Brain microvascular endothelial cell (primary cell): ENCODE measurements around the gene ASPHD1.

Source experiments
- DNase-seq: peaks from one replicate; pipeline ENCODE4 v3.0.0-alpha.2; 2020
- H3K27ac ChIP-seq: fragments of 250-450 bp; sonication (Bioruptor Pico); 2 replicates; pipeline ENCODE4 v1.5.1; 2020; ENCODE audit warnings: mild to moderate bottlenecking, moderate library complexity
- H3K27me3 ChIP-seq: fragments of 250-450 bp; sonication (Bioruptor Pico); replicated peaks from 2 replicates; pipeline ENCODE4 v1.5.1; 2020; ENCODE audit warnings: mild to moderate bottlenecking
- H3K36me3 ChIP-seq: fragments of 250-450 bp; sonication (Bioruptor Pico); replicated peaks from 2 replicates; pipeline ENCODE4 v1.5.1; 2020; ENCODE audit warnings: mild to moderate bottlenecking
- H3K4me3 ChIP-seq: 2 replicates; pipeline ENCODE4 v1.5.1; 2011; ENCODE audit warnings: low read depth, mild to moderate bottlenecking, control low read depth, low read length, moderate library complexity
- in situ Hi-C: cut with HindIII; loops from 2 replicates; pipeline ENCODE4 v1.10.0; 2017; ENCODE audit warnings: low sequenced_read_pairs, low pct_ligation_motif_present
- TF ChIP-seq, protein P1 (sequence below): IDR thresholded peaks from 2 replicates; pipeline ENCODE4 v1.5.1; 2011; ENCODE audit warnings: low read depth, mild to moderate bottlenecking, moderate library complexity, low read length, control low read depth, inconsistent platforms; ENCODE audit errors: missing control alignments

The ASPHD1 gene, protein sequence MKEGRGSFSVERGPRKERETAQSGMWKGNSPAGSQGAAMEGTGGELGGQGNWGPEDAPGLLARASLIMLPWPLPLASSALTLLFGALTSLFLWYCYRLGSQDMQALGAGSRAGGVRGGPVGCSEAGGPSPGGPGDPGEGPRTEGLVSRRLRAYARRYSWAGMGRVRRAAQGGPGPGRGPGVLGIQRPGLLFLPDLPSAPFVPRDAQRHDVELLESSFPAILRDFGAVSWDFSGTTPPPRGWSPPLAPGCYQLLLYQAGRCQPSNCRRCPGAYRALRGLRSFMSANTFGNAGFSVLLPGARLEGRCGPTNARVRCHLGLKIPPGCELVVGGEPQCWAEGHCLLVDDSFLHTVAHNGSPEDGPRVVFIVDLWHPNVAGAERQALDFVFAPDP

DNA sequence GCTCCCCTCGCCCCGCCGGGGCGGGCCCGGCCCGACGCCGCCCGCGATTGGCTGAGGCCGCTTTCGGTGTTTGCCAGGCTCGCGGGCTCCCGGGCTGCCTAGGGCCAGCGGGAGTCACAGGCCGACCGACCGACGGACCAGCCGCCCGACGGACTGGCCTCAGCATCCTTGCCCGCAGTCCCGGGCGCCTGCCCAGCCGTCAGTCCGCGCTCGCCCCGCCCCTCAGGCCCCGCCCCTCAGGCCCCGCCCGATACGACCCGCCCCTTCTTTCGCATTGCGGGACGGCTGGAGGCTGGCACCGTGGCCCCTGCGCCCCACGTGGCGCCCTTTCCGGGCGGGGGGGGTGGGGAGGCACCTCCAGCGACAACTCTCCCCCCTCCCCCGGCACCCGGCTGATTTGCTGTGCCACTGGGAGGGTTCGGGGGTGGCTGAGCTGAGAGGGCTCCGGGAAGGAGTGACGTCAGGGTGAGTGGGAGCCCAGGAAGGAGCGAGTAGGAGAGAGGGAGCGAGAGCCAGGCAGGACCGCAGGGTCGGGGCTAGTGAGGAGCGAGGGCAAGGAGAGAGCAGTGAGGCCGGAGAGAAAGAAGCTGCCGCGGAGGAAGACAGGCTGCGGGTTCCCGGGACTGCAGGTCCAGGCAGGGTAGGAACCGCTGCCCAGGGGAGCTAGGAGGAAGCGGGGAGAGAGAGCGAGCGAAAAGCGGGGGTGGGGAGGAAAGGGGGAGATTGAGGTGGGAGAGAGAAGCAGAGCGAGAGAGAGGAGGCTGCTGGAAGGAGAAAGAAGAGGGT is at the start of gene ASPHD1:
Gene ASPHD1 (plus strand): TSS at position 387 of the 786 bp plus-strand sequence. CDS start 484 bp downstream, outside the sequence.
- Histone ChIP-seq H3K36me3 (no peaks in the 10 kb centered on the region), H3K27ac (peak within 1 kb of the TSS; percentile 65), H3K27me3 (peaks cover 3% of the 10 kb centered on the region), H3K4me3 (peak within 1 kb of the TSS; percentile 64)
- in situ Hi-C loops = no loop called here
- peak; percentile 76 for DNase-seq
- TF ChIP-seq, protein P1, sequence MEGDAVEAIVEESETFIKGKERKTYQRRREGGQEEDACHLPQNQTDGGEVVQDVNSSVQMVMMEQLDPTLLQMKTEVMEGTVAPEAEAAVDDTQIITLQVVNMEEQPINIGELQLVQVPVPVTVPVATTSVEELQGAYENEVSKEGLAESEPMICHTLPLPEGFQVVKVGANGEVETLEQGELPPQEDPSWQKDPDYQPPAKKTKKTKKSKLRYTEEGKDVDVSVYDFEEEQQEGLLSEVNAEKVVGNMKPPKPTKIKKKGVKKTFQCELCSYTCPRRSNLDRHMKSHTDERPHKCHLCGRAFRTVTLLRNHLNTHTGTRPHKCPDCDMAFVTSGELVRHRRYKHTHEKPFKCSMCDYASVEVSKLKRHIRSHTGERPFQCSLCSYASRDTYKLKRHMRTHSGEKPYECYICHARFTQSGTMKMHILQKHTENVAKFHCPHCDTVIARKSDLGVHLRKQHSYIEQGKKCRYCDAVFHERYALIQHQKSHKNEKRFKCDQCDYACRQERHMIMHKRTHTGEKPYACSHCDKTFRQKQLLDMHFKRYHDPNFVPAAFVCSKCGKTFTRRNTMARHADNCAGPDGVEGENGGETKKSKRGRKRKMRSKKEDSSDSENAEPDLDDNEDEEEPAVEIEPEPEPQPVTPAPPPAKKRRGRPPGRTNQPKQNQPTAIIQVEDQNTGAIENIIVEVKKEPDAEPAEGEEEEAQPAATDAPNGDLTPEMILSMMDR = no peak

DNA sequence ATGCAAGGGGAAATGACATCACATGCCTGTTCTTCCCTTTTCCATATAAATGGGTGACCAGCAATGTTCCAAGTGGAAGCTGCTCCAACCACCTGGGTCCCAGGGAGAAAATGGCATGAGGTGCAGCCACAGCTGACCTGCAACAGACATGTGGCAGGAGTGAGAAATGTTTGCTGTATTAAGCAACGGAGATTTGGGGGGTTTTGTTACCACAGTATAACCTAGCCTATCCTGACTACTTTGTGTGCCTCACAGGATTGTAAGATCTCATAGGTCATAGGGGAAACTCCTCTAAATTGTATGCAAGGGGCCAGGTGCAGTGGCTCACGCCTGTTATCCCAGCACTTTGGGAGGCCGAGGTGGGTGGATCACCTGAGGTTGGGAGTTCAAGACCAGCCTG is 49.3 kb upstream of the ASPHD1 start:
- Histone ChIP-seq H3K36me3 (peaks cover 41% of the 10 kb centered on the region), H3K27me3 (no peaks in the 10 kb centered on the region), H3K27ac (no peak overlapping the region), H3K4me3 (no peak overlapping the region)
- no peak for DNase-seq
- in situ Hi-C loops = no loop called here
- TF ChIP-seq, protein P1 = no peak

DNA sequence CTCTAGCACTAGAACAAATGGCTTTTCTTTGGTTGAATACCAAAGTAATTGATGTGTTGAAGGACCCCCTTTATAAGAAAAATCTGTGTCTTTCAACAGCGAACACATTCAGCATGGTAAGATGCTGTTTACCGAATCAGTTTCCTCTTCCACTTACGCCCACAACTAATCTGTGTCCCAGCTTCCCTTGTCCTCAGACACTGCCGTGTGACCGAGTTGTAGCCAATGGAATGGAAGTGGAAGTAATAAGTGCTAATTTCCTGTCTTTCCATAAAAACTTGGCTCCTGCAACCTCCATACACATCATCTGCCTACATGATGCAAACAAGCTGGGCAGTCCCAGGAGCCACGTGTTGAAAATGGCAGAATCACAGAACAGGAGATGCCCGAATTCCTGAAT is 47.6 kb upstream of the ASPHD1 start:
- Histone ChIP-seq H3K4me3 (no peak overlapping the region), H3K36me3 (peaks cover 24% of the 10 kb centered on the region), H3K27ac (no peak overlapping the region), H3K27me3 (no peaks in the 10 kb centered on the region)
- TF ChIP-seq, protein P1 = no peak
- in situ Hi-C loops = no loop called here
- DNase-seq = no peak

DNA sequence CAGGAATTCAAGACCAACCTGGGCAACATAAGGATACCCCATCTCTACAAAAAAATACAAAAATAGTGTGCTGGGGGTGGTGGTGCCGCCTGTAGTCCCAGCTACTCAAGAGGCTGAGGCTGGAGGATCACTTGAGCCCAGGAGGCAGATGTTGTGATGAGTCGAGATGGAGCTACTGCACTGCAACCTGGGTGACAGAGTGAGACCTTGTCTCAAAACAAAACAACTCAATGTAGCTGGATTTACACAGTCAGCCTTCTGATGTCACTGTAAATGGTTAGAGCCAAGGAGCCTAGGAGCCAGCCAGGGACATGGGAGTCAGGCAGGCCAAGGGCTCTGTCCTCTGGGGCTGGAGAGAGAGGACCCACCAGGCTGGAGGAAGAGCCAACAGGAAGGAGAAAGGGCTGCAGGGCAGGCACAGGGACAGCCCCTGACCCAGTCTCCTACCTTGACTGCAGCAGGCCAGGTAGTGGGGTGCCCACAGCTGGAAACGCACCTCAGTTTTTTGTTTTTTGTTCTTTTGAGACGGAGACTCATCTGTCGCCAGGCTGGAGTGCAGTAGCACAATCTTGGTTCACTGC is 45.7 kb upstream of the ASPHD1 start:
- Histone ChIP-seq H3K4me3 (no peak overlapping the region), H3K36me3 (peaks cover 21% of the 10 kb centered on the region), H3K27me3 (no peaks in the 10 kb centered on the region), H3K27ac (no peak overlapping the region)
- TF ChIP-seq, protein P1 = no peak
- in situ Hi-C loops = no loop called here
- DNase-seq = no peak

DNA sequence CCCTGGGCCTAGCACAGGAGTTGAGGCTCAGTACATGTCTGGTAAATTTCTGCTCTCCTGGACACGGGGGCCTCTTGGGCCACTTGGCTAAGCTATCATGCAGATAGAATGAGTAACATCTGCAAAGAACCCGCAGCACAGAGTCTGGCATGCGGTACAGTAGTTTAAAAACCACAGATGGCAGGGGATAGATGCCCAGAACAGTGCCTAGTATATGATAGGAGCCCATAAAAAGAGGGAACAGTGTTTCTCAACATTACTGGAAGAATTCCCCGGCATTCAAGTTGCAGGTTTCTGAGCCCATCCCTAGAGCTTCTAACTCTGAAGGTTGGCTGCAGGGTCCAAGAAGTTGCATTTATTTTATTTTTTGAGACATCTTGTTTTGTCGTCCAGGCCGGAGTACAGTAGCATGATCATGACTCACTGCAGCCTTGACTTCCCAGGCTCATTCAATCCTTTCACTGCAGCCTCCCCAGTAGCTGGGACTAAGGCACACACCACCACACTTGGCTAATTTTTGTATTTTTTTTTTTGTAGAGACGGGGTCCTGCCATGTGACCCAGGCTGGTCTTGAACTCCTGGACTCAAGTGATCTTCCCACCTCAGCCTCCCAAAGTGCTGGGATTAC is 43.0 kb upstream of the ASPHD1 start:
- in situ Hi-C loops = no loop called here
- Histone ChIP-seq H3K27me3 (no peaks in the 10 kb centered on the region), H3K27ac (no peak overlapping the region), H3K4me3 (no peak overlapping the region), H3K36me3 (peaks cover 18% of the 10 kb centered on the region)
- DNase-seq = peak; percentile 33
- TF ChIP-seq, protein P1 = no peak
